Neural crest cell (in vitro differentiated cells): ENCODE data around the gene TAS2R40. TPM values are rescaled to one million over a fixed set of nuclear protein-coding genes. Genes with fewer than 3 reads are reported as not detected.

Source experiments
- DNase-seq: peaks from one replicate; pipeline ENCODE4 v3.0.0; 2021; ENCODE audit warnings: low read depth, mixed read lengths, low spot score
- H3K27ac Mint-ChIP-seq: one replicate; pipeline ENCODE4 v1.8.0; 2021; ENCODE audit warnings: mild to moderate bottlenecking, mixed read lengths; ENCODE audit not compliant: unreplicated experiment
- H3K27me3 Mint-ChIP-seq: 2 replicates; pipeline ENCODE4 v1.8.0; 2021; ENCODE audit warnings: low read depth, mild to moderate bottlenecking, mixed read lengths
- H3K36me3 Mint-ChIP-seq: 2 replicates; pipeline ENCODE4 v1.8.0; 2021; ENCODE audit warnings: low read depth, mild to moderate bottlenecking, mixed read lengths
- H3K4me1 Mint-ChIP-seq: 2 replicates; pipeline ENCODE4 v1.8.0; 2021; ENCODE audit warnings: mixed read lengths
- H3K4me3 Mint-ChIP-seq: one replicate; pipeline ENCODE4 v1.8.0; 2021; ENCODE audit warnings: mild to moderate bottlenecking, mixed read lengths
- H3K9me3 Mint-ChIP-seq: 2 replicates; pipeline ENCODE4 v1.8.0; 2021; ENCODE audit warnings: mixed read lengths
- total RNA-seq: library from RNA; stranded (reverse); gene quantifications from 2 replicates; pipeline ENCODE4 v1.2.1, GENCODE V29; 2021
- TF ChIP-seq, protein P1 (sequence below): fragments of 200-600 bp; sonication (generic); conservative IDR thresholded peaks from 2 replicates; pipeline ENCODE4 v1.5.0; 2021; ENCODE audit warnings: antibody characterized with exemption, mild to moderate bottlenecking

Gene TAS2R40
- total RNA-seq, 1 donor from 2014 or later: not detected

DNA sequence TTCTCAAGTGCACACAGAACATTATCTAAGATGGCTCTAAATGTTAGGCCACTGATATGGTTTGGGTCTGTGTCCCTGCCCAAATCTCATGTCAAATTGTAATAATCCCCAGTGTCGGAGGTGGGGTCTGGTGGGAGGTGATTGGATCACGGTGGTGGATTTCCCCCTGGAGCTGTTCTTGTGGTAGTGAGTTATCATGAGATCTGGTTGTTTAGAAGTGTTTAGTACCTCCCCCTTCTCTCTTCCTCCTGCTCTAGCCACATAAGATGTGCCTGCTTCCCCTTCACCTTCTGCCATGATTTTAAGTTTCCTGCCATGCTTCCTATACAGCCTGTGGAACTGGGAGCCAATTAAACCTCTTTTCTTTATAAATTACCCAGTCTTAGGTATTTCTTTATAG lies 30.2 kb downstream of the TAS2R40 start:
- H3K27ac Mint-ChIP-seq: no peak overlapping the region
- TF ChIP-seq, protein P1, sequence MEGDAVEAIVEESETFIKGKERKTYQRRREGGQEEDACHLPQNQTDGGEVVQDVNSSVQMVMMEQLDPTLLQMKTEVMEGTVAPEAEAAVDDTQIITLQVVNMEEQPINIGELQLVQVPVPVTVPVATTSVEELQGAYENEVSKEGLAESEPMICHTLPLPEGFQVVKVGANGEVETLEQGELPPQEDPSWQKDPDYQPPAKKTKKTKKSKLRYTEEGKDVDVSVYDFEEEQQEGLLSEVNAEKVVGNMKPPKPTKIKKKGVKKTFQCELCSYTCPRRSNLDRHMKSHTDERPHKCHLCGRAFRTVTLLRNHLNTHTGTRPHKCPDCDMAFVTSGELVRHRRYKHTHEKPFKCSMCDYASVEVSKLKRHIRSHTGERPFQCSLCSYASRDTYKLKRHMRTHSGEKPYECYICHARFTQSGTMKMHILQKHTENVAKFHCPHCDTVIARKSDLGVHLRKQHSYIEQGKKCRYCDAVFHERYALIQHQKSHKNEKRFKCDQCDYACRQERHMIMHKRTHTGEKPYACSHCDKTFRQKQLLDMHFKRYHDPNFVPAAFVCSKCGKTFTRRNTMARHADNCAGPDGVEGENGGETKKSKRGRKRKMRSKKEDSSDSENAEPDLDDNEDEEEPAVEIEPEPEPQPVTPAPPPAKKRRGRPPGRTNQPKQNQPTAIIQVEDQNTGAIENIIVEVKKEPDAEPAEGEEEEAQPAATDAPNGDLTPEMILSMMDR: no peak

DNA sequence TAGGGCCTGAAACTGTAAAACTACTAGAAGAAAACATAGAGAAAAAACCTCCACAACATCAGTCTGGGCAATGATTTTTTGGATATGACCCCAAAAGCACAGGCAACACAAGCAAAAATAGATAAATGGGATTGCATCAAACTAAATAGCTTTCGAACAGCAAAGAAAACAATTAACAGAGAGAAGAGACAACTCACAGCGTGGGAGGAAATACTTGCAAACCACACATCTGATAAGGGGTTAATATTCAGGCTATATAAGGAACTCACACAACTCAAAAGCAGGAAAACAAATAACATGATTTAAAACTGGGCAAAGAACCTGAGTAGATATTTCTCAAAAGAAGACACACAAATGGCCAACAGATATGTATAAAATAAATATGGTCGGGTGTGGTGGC lies 33.7 kb downstream of the TAS2R40 start:
- no peak for DNase-seq
- Mint-ChIP-seq H3K36me3 (peaks cover 11% of the 10 kb centered on the region), H3K9me3 (peaks cover 8% of the 10 kb centered on the region), H3K4me1 (no peaks in the 10 kb centered on the region), H3K4me3 (no peak overlapping the region), H3K27ac (no peak overlapping the region), H3K27me3 (no peaks in the 10 kb centered on the region)
- TF ChIP-seq, protein P1: no peak

More for the DNA sequence above, 30.2 kb downstream of the TAS2R40 start:
- no peak overlapping the region for H3K4me3 Mint-ChIP-seq
- peaks cover 7% of the 10 kb centered on the region for H3K4me1 Mint-ChIP-seq
- DNase-seq: no peak
- H3K27me3 Mint-ChIP-seq: no peaks in the 10 kb centered on the region
- peaks cover 8% of the 10 kb centered on the region for H3K9me3 Mint-ChIP-seq
- peaks cover 11% of the 10 kb centered on the region for H3K36me3 Mint-ChIP-seq

DNA sequence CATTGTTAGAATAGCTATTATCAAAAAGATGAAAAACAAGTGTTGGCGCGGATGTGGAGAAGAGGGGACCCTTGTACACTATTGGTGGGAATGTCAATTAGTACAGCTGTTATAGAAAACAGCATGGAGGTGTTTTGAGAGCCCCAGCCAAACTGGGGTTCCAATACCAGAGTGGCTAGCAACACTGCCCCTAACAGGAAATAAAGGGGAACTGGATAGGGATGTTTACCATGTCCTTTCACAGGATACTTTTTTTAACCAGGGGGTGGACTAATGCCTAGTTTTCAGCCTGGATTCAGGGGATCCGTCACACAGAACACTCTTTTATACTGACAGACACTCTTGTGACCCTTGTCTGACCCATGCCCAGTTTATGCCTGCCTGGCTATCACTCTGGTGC lies 34.5 kb downstream of the TAS2R40 start:
- H3K36me3 Mint-ChIP-seq: peaks cover 11% of the 10 kb centered on the region
- H3K27ac Mint-ChIP-seq: no peak overlapping the region
- H3K9me3 Mint-ChIP-seq: peaks cover 8% of the 10 kb centered on the region
- no peaks in the 10 kb centered on the region for H3K4me1 Mint-ChIP-seq
- H3K27me3 Mint-ChIP-seq: no peaks in the 10 kb centered on the region
- H3K4me3 Mint-ChIP-seq: no peak overlapping the region
- no peak for DNase-seq
- TF ChIP-seq, protein P1: no peak

DNA sequence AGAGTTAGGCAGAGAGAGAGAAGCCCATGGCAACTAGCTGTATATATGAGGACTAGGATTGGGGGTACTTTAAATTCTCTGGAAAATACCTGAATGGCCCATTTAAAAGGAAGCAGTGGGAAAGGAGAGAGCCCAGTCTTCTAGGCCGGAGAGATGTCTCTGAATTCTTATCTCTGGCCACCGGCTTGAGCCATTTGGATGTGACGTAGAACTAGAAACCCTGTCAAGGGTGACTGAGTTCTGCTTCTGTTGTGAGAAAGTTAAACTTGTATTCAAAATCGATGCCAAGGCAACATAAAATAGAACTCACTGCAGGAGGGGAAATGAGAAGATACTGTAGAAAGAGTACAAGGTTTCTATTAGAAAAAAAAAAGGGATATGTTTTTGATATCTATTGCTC lies 35.1 kb downstream of the TAS2R40 start:
- no peaks in the 10 kb centered on the region for H3K27me3 Mint-ChIP-seq
- no peak overlapping the region for H3K27ac Mint-ChIP-seq
- no peak overlapping the region for H3K4me3 Mint-ChIP-seq
- H3K9me3 Mint-ChIP-seq: peaks cover 8% of the 10 kb centered on the region
- TF ChIP-seq, protein P1: no peak
- peaks cover under 1% of the 10 kb centered on the region for H3K4me1 Mint-ChIP-seq
- peaks cover 11% of the 10 kb centered on the region for H3K36me3 Mint-ChIP-seq
- no peak for DNase-seq

DNA sequence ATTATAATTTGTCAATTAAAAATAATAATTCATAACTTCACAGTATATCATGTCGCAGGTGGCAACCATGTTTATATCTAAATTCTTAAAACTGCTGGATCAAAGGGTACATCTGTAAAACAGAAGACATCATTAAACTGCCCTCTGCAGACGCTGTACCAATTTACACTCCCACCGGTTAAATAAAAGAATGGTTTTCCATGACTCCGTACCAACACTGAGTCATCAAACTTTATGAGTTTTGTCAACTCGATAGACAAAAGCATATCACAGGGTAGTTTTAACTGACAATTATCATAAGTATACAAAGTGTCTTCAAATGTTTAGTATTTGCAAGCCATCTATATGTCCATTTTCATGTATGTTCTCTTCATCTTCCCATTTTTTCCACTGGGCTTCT lies 35.7 kb downstream of the TAS2R40 start:
- Mint-ChIP-seq H3K27me3 (no peaks in the 10 kb centered on the region), H3K4me3 (no peak overlapping the region), H3K36me3 (peaks cover 10% of the 10 kb centered on the region), H3K27ac (no peak overlapping the region), H3K4me1 (peaks cover 3% of the 10 kb centered on the region), H3K9me3 (peaks cover 8% of the 10 kb centered on the region)
- DNase-seq: no peak
- TF ChIP-seq, protein P1: no peak

DNA sequence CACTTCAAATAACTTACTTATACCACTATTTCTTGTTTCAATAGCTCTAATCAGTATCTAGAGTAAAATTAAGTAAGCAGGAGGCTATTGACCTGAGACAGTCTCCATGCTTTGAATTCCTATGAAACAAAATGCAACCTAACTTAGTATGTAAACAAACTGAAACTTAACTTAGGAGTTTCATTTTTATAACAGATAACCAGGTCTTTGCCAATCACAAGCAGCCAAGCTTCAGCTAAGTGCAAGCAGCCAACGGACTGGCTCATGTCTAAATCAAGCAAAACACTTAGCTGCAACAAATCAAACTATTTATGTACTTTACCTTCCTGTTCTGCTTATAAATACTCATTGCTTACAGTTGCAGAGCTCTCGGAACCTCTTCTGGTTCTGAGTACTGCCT lies 37.0 kb downstream of the TAS2R40 start:
- Mint-ChIP-seq H3K9me3 (peaks cover 4% of the 10 kb centered on the region), H3K27me3 (no peaks in the 10 kb centered on the region), H3K36me3 (peaks cover 4% of the 10 kb centered on the region), H3K4me3 (no peak overlapping the region), H3K4me1 (peaks cover 8% of the 10 kb centered on the region), H3K27ac (no peak overlapping the region)
- TF ChIP-seq, protein P1: no peak
- DNase-seq: no peak
